Testis (tissue), 2 donors: ENCODE data around the gene USP14.

ENCODE experiments used
- POLR2A ChIP-seq: fragments of 450-650 bp; IDR thresholded peaks from one replicate; pipeline ENCODE4 v1.6.1; 2017; ENCODE audit warnings: antibody characterized with exemption, mild to moderate bottlenecking, moderate library complexity
- TF ChIP-seq, protein P1 (sequence below), 3 experiments: fragments of 450-650 bp in 2 of 3; fragments of 200-600 bp in 1 of 3; sonication (generic) in 1 of 3; IDR thresholded peaks; one replicate each; pipeline ENCODE4 v1.5.1; 2016 to 2019; ENCODE audit warnings: antibody characterized with exemption in 3 of 3, mild to moderate bottlenecking in 2 of 3, moderate library complexity in 1 of 3

DNA sequence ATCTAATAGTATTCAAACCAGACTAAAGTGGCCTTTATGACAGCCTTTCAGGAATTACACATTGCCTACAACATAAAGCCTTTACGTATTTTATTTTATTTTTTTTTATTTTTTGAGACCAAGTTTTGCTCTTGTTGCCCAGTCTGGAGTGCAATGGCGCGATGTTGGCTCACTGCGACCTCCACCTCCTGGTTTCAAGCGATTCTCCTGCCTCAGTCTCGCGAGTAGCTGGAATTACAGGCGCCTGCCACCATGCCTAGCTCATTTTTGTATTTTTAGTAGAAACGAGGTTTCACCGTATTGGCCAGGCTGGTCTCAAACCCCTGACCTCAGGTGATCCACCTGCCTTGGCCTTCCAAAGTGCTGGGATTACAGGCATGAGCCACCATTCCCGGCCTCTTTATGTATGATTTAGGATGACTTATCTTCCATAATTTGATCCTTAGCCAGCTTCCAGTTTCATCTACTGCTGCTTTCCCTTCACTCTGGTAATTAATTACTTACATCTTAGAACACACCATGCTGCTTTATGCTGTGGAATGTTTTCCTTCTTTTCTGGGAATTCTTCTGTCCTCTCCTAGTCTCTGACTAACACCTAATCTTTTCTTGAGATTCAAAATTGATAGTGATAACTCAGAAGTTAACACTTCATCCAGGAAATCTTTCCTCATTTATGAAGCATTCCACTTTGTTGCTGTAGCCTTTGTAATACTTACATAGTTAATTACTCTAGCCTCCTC is 2.6 kb downstream of the USP14 start:
- TF ChIP-seq, protein P1, sequence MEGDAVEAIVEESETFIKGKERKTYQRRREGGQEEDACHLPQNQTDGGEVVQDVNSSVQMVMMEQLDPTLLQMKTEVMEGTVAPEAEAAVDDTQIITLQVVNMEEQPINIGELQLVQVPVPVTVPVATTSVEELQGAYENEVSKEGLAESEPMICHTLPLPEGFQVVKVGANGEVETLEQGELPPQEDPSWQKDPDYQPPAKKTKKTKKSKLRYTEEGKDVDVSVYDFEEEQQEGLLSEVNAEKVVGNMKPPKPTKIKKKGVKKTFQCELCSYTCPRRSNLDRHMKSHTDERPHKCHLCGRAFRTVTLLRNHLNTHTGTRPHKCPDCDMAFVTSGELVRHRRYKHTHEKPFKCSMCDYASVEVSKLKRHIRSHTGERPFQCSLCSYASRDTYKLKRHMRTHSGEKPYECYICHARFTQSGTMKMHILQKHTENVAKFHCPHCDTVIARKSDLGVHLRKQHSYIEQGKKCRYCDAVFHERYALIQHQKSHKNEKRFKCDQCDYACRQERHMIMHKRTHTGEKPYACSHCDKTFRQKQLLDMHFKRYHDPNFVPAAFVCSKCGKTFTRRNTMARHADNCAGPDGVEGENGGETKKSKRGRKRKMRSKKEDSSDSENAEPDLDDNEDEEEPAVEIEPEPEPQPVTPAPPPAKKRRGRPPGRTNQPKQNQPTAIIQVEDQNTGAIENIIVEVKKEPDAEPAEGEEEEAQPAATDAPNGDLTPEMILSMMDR (IDR thresholded peaks at IDR 0.05): no peak
- TF ChIP-seq POLR2A: no peak
